ENCODE data around the gene TLCD1.

TLCD1 gene, protein sequence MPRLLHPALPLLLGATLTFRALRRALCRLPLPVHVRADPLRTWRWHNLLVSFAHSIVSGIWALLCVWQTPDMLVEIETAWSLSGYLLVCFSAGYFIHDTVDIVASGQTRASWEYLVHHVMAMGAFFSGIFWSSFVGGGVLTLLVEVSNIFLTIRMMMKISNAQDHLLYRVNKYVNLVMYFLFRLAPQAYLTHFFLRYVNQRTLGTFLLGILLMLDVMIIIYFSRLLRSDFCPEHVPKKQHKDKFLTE

GRCh38 chr17:28726226-28726626 lies at the start of gene TLCD1:
TLCD1 (minus strand) TSS chr17:28726233; CDS start chr17:28726097, 136 bp downstream.
- DNase-seq = peak; percentile 47

DNA sequence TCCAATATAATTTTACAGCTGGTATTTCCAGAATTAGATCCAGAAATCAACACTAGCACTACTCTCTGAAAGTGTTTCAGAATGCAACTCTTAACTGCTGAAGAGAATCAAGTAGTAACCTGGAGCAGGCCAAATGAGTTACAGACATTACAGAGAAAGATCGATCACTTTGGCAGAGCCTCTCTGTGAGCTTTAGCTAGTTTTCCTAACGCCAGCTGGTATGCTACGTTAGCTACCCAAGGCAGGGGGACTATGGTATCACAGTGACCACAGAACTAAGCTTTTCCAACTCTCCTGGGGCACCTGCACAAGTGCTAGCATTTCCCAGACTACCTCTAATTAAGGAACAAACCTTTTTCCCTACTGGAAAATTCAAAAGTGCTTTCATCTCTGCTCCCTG lies 48.2 kb upstream of the TLCD1 start:
- DNase-seq = no peak

- no peak for DNase-seq
These were observed 47.7 kb upstream of the TLCD1 start for GRCh38 chr17:28773736-28774135.

DNA sequence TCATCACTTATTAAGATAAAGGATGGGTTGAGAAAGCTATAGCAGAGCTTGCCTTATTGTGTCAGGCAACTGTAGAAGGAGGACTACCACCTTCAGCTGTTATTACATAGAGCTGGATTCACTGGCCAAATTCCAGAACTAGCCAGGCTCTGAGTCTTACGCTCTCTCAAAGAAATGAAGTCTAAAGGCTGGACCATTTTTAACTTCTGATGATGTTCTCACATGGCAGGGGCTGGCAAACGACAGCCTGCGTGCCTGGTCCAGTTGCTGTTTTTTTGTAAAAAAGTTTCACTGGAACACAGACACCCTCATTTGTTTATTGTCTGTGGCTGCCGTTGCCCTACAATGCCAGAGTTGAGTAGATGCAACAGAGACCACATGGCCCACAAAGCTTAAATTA lies 39.0 kb upstream of the TLCD1 start:
- DNase-seq = no peak

DNA sequence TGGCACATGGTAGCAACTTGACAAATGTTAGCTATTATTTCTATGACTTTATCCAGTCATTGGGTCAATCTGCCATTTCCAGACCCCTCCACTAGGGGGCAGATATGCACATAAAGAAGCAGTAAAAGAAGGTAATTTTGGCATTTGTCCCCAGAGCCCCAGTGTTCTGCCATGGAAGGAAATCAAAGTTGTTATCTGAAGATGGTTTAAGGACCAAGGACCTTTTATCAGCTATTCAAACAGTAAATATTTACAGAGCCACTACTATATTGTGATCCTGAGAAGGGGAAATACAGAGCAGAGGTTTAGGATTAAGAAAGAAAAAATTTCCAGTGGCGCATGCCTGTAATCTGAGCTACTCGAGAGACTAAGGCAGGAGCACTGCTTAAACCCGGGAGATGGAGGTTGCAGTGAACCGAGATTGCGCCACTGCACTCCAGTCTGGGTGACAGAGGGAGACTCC lies 37.8 kb upstream of the TLCD1 start:
- DNase-seq = peak; percentile 61

DNA sequence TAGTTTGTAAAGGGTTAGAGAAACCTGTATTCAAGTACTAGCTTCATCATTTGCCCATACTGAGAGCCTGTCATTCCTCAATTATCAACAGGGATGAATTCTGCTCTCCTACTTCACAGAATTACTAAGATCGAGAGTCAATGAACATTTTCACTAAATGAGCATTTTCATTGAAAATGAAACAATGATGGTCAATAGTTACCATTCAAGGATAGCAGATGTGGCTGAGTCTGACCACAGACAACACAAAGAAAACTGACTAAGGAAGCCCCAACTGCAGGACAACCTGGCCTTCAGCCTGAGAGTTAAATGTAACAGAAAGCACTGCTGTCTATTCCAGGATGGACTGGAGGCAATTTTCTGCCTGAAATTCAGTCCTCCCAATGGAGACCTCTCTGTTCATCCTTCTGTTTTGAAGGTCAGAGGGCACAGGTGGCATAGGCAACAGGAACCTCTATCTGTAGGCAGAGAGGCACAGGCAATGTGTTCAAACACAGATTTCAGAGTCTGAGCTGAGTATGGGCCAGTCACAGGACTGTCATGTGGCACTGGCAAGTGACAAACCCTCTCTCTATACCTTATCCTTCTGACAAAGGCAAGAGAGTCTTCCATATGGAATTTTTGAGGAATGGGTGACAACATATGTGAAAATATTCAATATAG lies 37.2 kb upstream of the TLCD1 start:
- no peak for DNase-seq

DNA sequence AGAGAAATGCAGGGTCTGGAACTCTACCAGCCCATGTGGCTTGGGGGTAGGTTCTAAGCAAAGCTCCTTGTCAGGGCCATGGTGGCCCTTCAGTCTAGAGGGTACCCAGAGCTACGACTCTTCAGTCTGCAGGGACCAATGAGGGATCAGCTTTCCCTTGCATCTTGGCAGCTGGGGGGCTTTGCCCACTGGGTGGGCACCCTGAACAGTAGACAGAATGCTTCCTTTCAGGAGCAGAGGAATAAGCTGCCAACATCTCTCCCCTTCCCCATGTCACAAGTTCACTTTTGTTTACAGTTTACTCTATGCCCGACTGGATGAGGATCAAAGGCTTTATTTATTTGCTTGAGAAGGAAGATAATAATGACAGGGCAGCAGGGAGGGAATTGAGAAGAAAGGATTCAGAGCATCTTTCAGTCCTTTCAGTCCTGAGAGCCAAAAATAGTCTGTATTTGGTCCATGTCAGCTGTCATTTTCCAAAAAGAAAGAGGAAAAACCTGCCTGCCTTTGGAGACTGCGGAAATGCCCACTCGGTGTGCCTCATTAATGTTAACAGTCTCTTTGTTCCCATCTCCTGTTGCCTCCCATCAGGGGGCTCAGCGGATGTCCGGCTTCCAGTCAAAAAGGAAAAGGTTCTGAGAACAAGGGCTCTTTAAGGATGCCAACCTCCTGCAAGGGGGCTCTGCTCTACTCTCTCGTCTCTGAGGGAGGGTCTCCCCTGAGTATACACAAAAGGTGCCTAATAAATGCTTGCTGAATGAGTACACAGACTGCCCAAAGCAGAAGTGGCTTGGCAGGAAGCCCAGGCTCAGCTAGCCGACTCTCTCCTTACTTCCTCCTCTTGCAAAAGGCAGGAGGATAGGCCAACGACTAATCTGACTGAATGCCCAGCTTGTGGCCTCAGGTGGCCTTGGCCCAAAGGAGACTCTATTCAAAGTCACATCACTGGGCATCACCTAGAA lies 34.8 kb upstream of the TLCD1 start:
- no peak for DNase-seq

GRCh38 chr17:28759256-28759865 lies 33.3 kb upstream of the TLCD1 start:
- no peak for DNase-seq

DNA sequence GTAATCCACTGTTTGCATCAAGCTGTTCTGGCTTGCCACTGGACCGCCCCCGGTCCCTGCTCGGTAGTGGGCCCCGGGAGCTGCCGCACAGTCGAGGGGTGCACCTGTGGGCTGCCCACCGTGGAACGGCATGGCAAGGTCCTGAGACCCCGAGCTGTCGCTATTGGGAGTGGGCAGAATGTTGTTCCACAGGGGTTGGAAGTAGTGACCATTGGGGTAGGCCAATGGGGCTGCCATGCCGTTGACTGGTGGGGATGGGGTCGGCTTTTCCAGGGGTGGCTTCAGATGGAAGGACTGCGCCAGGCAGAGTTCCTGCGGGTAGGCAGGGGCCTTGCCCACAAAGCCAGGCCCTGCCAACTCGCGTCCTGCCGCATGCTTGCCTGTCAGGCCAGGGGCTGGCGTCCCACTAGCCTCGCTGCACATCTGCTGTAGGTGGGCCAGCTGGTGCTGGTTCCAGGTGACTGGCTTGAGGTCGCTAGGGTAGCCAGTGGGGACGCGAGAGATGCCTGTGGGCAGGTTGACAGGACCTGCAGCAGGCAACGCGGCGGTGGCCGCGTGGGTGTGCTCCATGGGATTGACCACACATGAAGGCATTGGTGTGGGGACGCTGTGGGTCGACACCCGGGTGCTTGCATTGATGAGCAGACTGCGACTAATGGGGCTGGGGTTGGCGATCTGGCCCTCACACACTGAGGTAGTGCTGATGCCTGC lies 32.5 kb upstream of the TLCD1 start:
- DNase-seq = no peak

DNA sequence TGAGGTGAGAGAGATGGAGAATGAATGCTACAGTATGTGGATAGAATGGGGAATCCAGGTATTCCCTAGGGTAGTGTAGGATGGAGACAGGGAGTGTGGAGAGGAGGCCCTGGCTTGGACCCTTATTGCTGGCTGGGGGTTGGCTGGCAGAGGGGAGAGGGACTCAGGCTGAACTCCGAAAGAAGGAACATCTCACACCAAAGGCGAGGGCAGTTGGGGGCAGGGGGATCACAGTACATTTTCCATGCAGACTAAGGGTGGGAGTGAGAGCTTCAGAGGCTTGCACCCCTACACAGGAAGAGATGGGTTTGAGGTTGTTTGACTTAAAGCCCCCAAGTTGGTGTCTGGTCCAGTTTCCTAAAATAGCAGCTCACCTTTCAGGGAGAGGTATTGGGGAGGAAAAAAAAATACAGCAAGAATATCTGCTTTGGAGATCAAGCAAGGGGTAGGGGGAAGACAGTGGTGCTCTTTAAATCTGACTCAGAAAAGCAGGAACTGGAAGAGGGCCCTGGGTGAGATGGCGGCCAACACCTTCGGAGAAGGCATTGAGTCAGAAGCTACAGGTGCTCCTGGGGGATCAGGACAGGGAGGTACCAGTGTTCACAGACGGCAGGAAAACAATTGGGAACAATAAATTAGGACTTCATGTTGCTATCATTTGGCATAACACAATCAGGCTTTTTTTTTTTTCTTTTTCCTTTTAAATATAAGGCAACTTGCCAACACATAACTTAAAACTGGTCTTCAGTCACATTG lies 30.2 kb upstream of the TLCD1 start:
- DNase-seq = no peak

DNA sequence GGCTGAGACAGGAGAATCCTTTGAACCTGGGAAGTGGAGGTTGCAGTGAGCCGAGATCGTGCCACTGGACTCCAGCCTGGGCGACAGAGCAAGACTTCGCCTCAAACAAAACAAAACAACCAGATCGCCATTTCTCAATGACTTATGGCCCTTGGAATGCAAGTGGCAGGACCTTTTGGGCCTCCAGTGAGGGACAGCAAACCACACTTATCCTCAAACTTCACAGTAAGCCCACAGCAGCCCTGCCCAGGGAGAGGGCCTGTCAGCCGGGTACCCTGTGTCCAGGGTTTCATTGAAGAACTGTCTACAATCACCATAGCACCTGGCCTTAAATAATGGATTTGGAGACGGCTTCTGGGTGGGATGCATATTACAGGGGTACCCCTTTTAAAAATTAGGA lies 29.5 kb upstream of the TLCD1 start:
- no peak for DNase-seq

DNA sequence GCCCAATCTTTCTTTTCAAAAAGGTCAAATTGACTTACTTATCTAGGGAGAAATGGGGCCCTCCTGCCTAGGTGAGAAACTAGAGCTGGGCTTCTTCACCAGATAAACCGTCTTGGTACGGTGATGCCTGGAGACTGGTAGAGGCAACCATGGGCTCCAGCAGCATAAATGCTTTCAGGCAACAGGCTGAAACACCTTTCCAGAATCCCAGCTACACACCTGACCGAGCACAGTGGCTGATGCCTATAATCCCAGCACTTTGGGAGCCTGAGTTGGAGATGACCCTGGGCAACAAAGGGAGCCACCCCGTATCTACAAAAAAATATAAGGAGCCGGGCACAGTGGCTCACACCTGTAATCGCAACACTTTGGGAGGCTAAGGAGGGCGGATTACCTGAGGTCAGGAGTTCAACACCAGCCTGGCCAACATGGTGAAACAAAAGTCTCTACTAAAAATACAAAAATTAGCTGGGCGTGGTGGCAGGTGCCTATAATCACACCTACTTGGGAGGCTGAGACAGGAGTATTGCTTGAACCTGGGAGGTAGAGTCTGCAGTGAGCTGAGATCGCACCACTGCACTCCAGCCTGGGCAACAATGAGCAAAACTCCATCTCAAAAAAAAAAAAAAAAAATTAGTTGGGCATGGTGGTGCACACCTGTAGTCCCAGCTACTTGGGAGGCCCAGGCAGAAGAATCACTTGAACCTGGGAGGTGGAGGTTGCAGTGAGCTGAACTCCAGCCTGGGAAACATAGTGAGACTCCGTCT lies 25.8 kb upstream of the TLCD1 start:
- DNase-seq = no peak

- DNase-seq = peak; percentile 80
These were observed 24.4 kb upstream of the TLCD1 start for GRCh38 chr17:28750178-28751047.

DNA sequence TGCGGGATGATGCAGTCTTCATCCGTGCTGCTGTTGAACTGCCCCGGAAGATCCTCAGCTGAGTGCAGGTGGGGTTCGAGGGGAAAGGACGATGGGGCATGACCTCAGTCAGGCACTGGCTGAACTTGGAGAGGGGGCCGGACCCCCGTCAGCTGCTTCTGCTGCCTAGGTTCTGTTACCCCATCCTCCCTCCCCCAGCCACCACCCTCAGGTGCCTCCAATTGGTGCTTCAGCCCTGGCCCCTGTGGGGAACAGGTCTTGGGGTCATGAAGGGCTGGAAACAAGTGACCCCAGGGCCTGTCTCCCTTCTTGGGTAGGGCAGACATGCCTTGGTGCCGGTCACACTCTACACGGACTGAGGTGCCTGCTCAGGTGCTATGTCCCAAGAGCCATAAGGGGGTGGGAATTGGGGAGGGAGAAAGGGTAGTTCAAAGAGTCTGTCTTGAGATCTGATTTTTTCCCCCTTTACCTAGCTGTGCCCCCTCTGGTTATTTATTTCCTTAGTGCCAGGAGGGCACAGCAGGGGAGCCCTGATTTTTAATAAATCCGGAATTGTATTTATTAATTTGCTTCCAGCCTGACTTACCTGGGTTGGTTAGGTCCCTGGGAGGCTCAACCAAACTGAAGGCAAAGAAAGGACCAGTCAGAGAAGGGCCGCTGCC lies 23.6 kb upstream of the TLCD1 start:
- DNase-seq = no peak

GRCh38 chr17:28748852-28749515 lies 23.0 kb upstream of the TLCD1 start:
- DNase-seq = no peak

DNA sequence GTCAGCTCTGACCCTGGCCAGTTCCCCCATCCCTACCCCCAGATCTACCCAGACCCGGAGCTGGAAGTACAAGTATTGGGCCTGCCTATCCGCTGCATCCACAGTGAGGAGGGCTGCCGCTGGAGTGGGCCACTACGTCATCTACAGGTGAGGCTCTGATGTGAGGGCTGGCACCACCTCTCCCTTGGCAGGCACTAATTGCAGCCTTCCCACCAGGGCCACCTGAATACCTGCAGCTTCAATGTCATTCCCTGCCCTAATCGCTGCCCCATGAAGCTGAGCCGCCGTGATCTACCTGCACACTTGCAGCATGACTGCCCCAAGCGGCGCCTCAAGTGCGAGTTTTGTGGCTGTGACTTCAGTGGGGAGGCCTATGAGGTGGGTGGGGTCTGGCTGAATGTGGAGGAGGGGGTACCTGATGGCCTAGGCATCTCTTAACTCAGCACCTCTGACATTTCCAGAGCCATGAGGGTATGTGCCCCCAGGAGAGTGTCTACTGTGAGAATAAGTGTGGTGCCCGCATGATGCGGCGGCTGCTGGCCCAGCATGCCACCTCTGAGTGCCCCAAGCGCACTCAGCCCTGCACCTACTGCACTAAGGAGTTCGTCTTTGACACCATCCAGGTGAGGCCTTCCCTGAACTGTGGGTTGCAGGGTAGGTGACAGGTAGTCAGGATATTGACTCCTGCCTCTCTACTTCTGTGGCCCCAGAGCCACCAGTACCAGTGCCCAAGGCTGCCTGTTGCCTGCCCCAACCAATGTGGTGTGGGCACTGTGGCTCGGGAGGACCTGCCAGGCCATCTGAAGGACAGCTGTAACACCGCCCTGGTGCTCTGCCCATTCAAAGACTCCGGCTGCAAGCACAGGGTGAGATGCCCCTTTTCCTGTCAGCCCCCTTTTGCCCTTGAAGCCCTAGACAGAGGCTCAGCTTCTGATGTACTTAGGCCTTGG lies 22.0 kb upstream of the TLCD1 start:
- no peak for DNase-seq

GRCh38 chr17:28747051-28747691 lies 21.1 kb upstream of the TLCD1 start:
- no peak for DNase-seq
